ENCODE measurements around the gene SYNJ2. TPM values are rescaled to one million over a fixed set of nuclear protein-coding genes. Genes with fewer than 3 reads are reported as not detected.

The SYNJ2 gene
- polyA plus RNA-seq, 3 donors = 10.3 to 12.9 (median 11.3) TPM

DNA sequence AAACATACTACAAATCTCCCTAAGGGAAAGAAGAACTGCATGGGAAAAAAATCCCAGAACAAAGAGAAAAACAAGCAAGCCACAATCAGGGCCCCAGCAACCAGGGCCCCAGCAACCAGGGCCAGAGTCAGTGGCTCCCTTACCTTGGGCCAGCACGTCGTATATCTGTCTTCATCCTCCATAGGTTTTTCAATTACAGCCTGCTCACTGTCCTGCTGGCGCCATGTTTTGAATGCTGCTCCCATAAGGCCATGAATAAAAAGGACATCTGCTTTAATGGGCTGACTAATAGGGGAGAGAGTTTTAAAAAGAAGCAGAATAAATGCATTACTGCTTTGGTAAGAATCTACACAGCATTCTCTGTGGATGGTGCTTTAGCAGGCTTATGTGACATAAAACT, 137.2 kb downstream of the SYNJ2 start:
- DNase-seq = no peak

DNA sequence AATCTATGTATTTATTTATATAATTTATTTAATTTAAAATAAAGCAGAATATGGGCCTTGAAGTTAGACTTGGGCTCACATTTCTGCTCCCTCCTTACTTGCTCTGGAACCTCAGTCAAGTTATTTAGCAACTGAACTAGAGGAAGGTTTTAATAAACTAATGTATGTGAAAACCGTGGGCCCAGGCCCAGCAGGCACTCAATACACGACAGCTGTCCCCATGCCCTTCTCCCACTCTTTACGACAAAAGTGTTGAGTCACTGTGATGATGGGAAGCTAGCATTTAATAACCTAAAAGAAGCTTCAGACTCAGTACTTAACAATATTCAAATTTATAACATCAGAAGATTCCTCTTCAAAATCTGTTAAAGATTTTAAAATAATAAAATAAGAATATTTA, 139.7 kb downstream of the SYNJ2 start:
- no peak for DNase-seq

DNA sequence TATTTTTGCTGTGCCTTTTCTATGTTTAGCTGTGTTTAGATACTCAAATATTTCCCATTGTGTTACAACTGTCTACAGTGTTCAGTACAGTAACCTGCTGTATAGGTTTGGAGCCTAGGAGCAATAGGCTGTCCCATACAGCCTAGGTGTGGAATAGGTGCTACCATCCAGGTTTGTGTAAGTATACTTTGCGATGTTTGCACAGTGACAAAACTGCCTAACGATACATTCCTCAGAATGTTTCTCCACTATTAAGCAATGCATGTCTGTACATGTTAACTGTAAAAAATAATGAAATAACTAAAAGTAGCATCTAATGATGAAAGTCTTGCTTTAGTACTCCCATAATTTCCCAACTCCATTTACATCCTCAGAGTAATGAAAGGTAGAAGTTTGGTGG, 140.4 kb downstream of the SYNJ2 start:
- no peak for DNase-seq

DNA sequence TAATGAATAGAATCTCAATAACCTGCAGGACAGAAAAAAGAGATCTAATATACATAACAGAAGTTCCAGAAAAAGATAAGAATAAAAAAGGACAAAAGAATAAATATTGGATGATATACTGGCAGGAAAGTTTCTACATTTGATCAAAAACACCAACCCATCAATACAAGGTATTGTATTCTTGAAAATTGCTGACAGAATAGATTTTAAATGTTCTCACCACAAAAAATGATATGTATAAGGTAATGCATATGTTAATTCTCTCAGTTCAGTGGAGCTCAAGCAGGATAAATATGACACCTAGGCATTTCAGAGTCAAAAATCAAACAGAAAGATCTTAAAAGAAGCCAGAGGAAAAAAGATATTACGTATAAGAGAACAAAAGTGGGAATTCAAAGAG, 142.6 kb downstream of the SYNJ2 start:
- no peak for DNase-seq

DNA sequence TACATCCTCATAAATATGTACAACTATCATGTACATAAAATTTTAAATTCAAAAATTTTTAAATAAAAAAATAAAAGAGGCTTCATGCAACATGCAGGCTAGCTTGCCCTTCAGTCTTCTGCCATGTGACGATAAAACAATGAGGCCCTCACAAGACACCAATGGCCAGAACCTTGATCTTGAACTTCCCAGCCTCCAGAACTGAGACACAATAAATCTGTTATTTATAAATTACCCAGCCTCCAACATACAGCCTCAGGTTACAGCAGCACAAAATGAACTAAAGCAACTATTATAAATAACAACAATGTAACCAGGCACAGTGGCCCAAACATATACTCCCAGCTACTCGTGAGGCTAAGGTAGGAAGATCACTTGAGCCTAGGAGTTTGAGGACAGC, 143.6 kb downstream of the SYNJ2 start:
- no peak for DNase-seq

DNA sequence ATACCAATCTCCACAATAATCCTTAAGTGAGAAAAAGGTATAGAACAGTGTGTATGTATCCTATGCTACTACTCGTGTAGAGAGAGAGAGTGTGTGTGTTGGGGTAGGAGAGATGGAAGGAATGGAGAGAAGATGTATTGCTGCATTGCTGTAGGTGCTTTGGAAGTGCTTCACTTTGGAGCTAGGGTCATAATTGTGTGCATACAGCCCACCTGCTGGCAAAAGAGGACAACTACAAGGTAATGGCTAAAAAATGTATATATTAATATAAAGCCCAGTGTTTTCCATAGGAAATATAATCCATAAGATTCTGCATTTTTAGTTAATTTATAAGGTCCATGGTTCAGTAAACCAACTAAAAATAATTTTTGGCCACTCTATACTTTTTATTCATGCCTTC, 150.3 kb downstream of the SYNJ2 start:
- DNase-seq = peak; percentile 3

DNA sequence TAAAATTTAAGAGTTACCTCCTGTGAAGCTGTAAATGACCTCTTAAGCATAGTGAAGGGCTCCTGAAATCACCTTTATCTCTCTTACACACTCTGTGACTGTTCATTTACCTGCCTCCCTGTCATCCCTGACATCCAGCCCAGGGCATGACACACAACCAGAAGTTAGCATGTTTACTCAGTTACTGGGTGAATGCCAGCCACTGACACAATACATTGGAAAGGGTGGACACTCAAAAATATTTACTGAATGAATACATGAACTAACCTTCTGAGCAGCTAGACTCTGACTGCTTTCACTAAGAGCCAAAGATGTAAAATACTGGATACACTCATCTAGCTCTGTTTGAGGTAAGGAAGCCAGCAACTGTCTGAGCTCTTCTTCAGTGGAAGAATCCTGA, 161.1 kb downstream of the SYNJ2 start:
- no peak for DNase-seq

DNA sequence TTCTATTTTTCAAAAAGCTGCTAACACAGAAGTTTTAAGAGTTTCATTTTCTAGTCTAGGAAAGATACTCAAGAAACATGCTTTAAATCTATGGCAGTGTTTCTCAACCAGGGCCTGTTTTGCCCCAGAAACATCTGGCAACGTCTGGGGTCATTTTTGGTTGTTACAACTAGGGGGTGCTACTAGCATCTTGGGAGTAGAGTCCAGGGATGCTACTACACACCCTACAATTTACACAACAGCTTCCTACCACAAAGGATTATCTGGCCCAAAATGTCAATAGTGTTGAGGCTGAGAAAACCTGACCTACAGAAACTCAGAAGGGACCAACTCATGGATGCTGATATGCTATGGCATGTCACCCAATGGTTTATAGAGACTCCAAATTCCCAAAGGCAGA, 162.0 kb downstream of the SYNJ2 start:
- DNase-seq = no peak

Other genes with a start within 250 kb of the SYNJ2 start
- gene SNX9, start 158.6 kb upstream of the SYNJ2 start, polyA plus RNA-seq (ENCODE audit: insufficient read length in 3 of 3) = 10 to 100 TPM; 39.9 to 41.4 (median 41.0) TPM
- gene SERAC1, start 186.4 kb downstream of the SYNJ2 start, polyA plus RNA-seq (ENCODE audit: insufficient read length in 3 of 3) = 10 to 100 TPM; 10.1 to 16.2 (median 14.3) TPM
- 10 to 100 TPM; 49.7 to 54.3 (median 53.4) TPM for gene GTF2H5, start 186.5 kb downstream of the SYNJ2 start, polyA plus RNA-seq (ENCODE audit: insufficient read length in 3 of 3)